BJ (cell line): Measurements from ENCODE around the gene ARSH. TPM values are rescaled to one million over a fixed set of nuclear protein-coding genes. Genes with fewer than 3 reads are reported as not detected.

ENCODE experiments used
- CTCF ChIA-PET: fragments of 350-600 bp; formaldehyde crosslinking; extraction: SDS; loops from one replicate; lab custom pipeline; 2021; ENCODE audit warnings: antibody characterized with exemption, inconsistent platforms; lab: Yijun Ruan, JAX
- POLR2A ChIA-PET: fragments of 300-600 bp; sonication (Branson Sonifier 250); formaldehyde crosslinking; extraction: SDS; loops from one replicate; lab custom pipeline; 2021; ENCODE audit warnings: antibody characterized with exemption; lab: Charles Lee
- DNase-seq: peaks from one replicate; pipeline ENCODE4 v3.0.0-alpha.2; 2011; ENCODE audit warnings: low read depth
- H3K27me3 ChIP-seq: 2 replicates; pipeline ENCODE4 v1.6.0; 2011; ENCODE audit warnings: low read length; ENCODE audit not compliant: control insufficient read depth, insufficient read depth
- H3K36me3 ChIP-seq: 2 replicates; pipeline ENCODE4 v1.5.1; 2011; ENCODE audit warnings: low read length; ENCODE audit not compliant: control insufficient read depth, insufficient read depth
- H3K4me3 ChIP-seq: 2 replicates; pipeline ENCODE4 v1.5.1; 2011; ENCODE audit warnings: low read depth, mild to moderate bottlenecking, control low read depth, low read length
- CTCF ChIP-seq: IDR thresholded peaks from 2 replicates; pipeline ENCODE4 v1.5.1; 2011; ENCODE audit warnings: low read depth, mild to moderate bottlenecking, control low read depth, inconsistent platforms, low read length, moderate library complexity; ENCODE audit not compliant: insufficient read depth
- polyA plus RNA-seq: library from polyadenylated mRNA; depleted of rRNA; stranded (reverse); fragments of >200 nt; gene quantifications from 2 replicates; pipeline ENCODE4 v1.2.3, GENCODE V29; 2011

Gene ARSH
- polyA plus RNA-seq, 1 experiment: not detected

GRCh38 chrX:3017492-3017891 is 11.1 kb downstream of the ARSH start:
- CTCF ChIA-PET: no interaction called here
- H3K36me3 ChIP-seq: no peaks in the 10 kb centered on the region
- no peak overlapping the region for H3K4me3 ChIP-seq
- POLR2A ChIA-PET: no interaction called here
- no peak for TF ChIP-seq CTCF
- no peaks in the 10 kb centered on the region for H3K27me3 ChIP-seq
- no peak for DNase-seq

- CTCF ChIA-PET: no interaction called here
- no peak for TF ChIP-seq CTCF
Measured at GRCh38 chrX:3024176-3024575, 17.8 kb downstream of the ARSH start.

GRCh38 chrX:3026074-3026815 is 19.9 kb downstream of the ARSH start:
- no peak overlapping the region for H3K4me3 ChIP-seq
- TF ChIP-seq CTCF: no peak
- H3K27me3 ChIP-seq: no peaks in the 10 kb centered on the region
- DNase-seq: no peak
- no peaks in the 10 kb centered on the region for H3K36me3 ChIP-seq
- ChIA-PET CTCF (no interaction called here), POLR2A (no interaction called here)

More at GRCh38 chrX:3024176-3024575, 17.8 kb downstream of the ARSH start:
- no peak overlapping the region for H3K4me3 ChIP-seq
- POLR2A ChIA-PET: no interaction called here
- H3K27me3 ChIP-seq: no peaks in the 10 kb centered on the region
- no peaks in the 10 kb centered on the region for H3K36me3 ChIP-seq
- DNase-seq: no peak

- POLR2A ChIA-PET: no interaction called here
- CTCF ChIA-PET: no interaction called here
- no peaks in the 10 kb centered on the region for H3K27me3 ChIP-seq
Measured at GRCh38 chrX:3029129-3029528, 22.8 kb downstream of the ARSH start.

GRCh38 chrX:3037218-3037617 is 30.9 kb downstream of the ARSH start:
- TF ChIP-seq CTCF: no peak
- Histone ChIP-seq H3K27me3 (no peaks in the 10 kb centered on the region), H3K36me3 (no peaks in the 10 kb centered on the region), H3K4me3 (no peak overlapping the region)
- no peak for DNase-seq
- ChIA-PET CTCF (no interaction called here), POLR2A (no interaction called here)

More at GRCh38 chrX:3029129-3029528, 22.8 kb downstream of the ARSH start:
- DNase-seq: no peak
- Histone ChIP-seq H3K4me3 (no peak overlapping the region), H3K36me3 (no peaks in the 10 kb centered on the region)
- no peak for TF ChIP-seq CTCF
